ENCODE measurements around the gene ZNF219. TPM values are rescaled to one million over a fixed set of nuclear protein-coding genes. Genes with fewer than 3 reads are reported as not detected.

The ZNF219 gene
- total and polyA plus RNA-seq, 2 of the 13 experiments (the other 11 are each of a cell fraction or from before 2014, with no cell fraction given) = 34.5 to 36.6 TPM

- TF ChIP-seq HOXA3 (CRISPR knock-in tag; IDR thresholded peaks at IDR 0.05) (no peak; the same call in 1 of the 2 replicates), ZSCAN30 (CRISPR knock-in tag; IDR thresholded peaks at IDR 0.05) (no peak), SRY (CRISPR knock-in tag; IDR thresholded peaks at IDR 0.05) (0 out of 2 replicates have a peak, but pooled peaks have one; percentile 75), E2F1 (CRISPR knock-in tag; IDR thresholded peaks at IDR 0.05) (0 out of 2 replicates have a peak, but pooled peaks have one; percentile 30), ZNF687 (CRISPR knock-in tag; IDR thresholded peaks at IDR 0.05) (peak; percentile 75), ZNF230 (CRISPR knock-in tag; IDR thresholded peaks at IDR 0.05) (peak; percentile 76; the same call in 1 of the 2 replicates), SAP130 (CRISPR knock-in tag; IDR thresholded peaks at IDR 0.05; ENCODE audit: low read depth) (peak; percentile 65), U2AF1 (optimal IDR thresholded peaks at IDR 0.05; ENCODE audit: low read depth, low read length) (peak; percentile 23), SNAPC2 (CRISPR knock-in tag; IDR thresholded peaks at IDR 0.05) (0 out of 2 replicates have a peak, but pooled peaks have one; percentile 31), JUNB (CRISPR knock-in tag; IDR thresholded peaks at IDR 0.05; ENCODE audit: borderline replicate concordance) (no peak), HES4 (CRISPR knock-in tag; IDR thresholded peaks at IDR 0.05; ENCODE audit: borderline replicate concordance) (0 out of 2 replicates have a peak, but pooled peaks have one; percentile 2), EHMT2 (IDR thresholded peaks at IDR 0.05; ENCODE audit: borderline replicate concordance, low read depth, low read length) (no peak), ZNF121 (CRISPR knock-in tag; IDR thresholded peaks at IDR 0.05) (no peak; the same call in 1 of the 2 replicates), MAX (IDR thresholded peaks at IDR 0.05) (peak; percentile 39), IKZF5 (CRISPR knock-in tag; IDR thresholded peaks at IDR 0.05) (no peak), THAP8 (CRISPR knock-in tag; IDR thresholded peaks at IDR 0.05; ENCODE audit: borderline replicate concordance) (peak; percentile 71; the same call in 1 of the 2 replicates), ZNF501 (CRISPR knock-in tag; IDR thresholded peaks at IDR 0.05) (peak; percentile 70)
Measured at GRCh38 chr14:21070610-21071224, 27.7 kb downstream of the ZNF219 start (continued).

All from HepG2 (cell line).